Neuronal stem cell (in vitro differentiated cells): ENCODE data around the gene HNRNPA1L2.
"Not testable (repeated sequence)": the region's sequence is repeated elsewhere in the genome, so short reads cannot be mapped to it uniquely, and the experiment has no call there.

Experiments
- DNase-seq: peaks from one replicate; pipeline ENCODE4 v3.0.0-alpha.2; 2013; ENCODE audit warnings: low spot score
- H2AFZ ChIP-seq: one replicate; pipeline ENCODE4 v1.6.1; 2013; ENCODE audit warnings: mild to moderate bottlenecking, low read length, inconsistent platforms
- H2AK5ac ChIP-seq: 2 replicates; pipeline ENCODE4 v1.6.1; 2013; ENCODE audit warnings: low read depth, mild to moderate bottlenecking, inconsistent platforms, low read length, moderate library complexity, mixed read lengths
- H2BK120ac ChIP-seq: 2 replicates; pipeline ENCODE4 v1.6.1; 2013; ENCODE audit warnings: low read depth, mild to moderate bottlenecking, inconsistent platforms, low read length, moderate library complexity, mixed read lengths
- H2BK12ac ChIP-seq: one replicate; pipeline ENCODE4 v1.6.1; 2013; ENCODE audit warnings: low read length, inconsistent platforms
- H2BK15ac ChIP-seq: 2 replicates; pipeline ENCODE4 v1.6.1; 2013; ENCODE audit warnings: mild to moderate bottlenecking, low read length, inconsistent platforms, mixed read lengths
- H2BK5ac ChIP-seq: one replicate; pipeline ENCODE4 v1.6.1; 2013; ENCODE audit warnings: inconsistent platforms, mild to moderate bottlenecking, low read length, moderate library complexity
- H3K14ac ChIP-seq: one replicate; pipeline ENCODE4 v1.6.1; 2013; ENCODE audit warnings: low read length, inconsistent platforms
- H3K18ac ChIP-seq: 2 replicates; pipeline ENCODE4 v1.6.1; 2013; ENCODE audit warnings: low read length, inconsistent platforms
- H3K23ac ChIP-seq: 2 replicates; pipeline ENCODE4 v1.6.1; 2013; ENCODE audit warnings: low read depth, mild to moderate bottlenecking, mixed read lengths, low read length, inconsistent platforms; ENCODE audit not compliant: poor library complexity
- H3K27ac ChIP-seq: replicated peaks from 3 replicates; pipeline ENCODE4 v1.5.1; 2013; ENCODE audit warnings: low read length, inconsistent platforms
- H3K27me3 ChIP-seq, 3 experiments: 2 replicates each; pipeline ENCODE4 v1.6.1; 2013; ENCODE audit warnings: low read length in 3 of 3, mild to moderate bottlenecking in 2 of 3, inconsistent platforms in 1 of 3, low read depth in 1 of 3, mixed read lengths in 1 of 3, moderate library complexity in 1 of 3; ENCODE audit not compliant: control insufficient read depth in 3 of 3, insufficient read depth in 3 of 3
- H3K36me3 ChIP-seq, 2 donors: replicated peaks in 1 of 2; 2 replicates each; pipeline ENCODE4 v1.6.1; 2013; ENCODE audit warnings: low read length in 2 of 2; ENCODE audit not compliant: control insufficient read depth in 2 of 2, insufficient read depth in 2 of 2
- H3K4ac ChIP-seq: 2 replicates; pipeline ENCODE4 v1.6.1; 2013; ENCODE audit warnings: inconsistent platforms, mild to moderate bottlenecking, low read length, moderate library complexity
- H3K4me1 ChIP-seq, 2 donors: 1 replicate in 1 of 2; 2 replicates in 1 of 2; pipeline ENCODE4 v1.6.1; 2013; ENCODE audit warnings: low read length in 2 of 2, low read depth in 1 of 2; ENCODE audit not compliant: control insufficient read depth in 2 of 2, insufficient read depth in 1 of 2
- H3K4me2 ChIP-seq: one replicate; pipeline ENCODE4 v1.6.1; 2013; ENCODE audit warnings: mild to moderate bottlenecking, low read length, inconsistent platforms; ENCODE audit not compliant: insufficient read depth, poor library complexity, severe bottlenecking
- H3K4me3 ChIP-seq, 2 donors: 2 replicates each; pipeline ENCODE4 v1.5.1; 2013; ENCODE audit warnings: low read length in 2 of 2, mild to moderate bottlenecking in 2 of 2, inconsistent platforms in 1 of 2, moderate library complexity in 1 of 2
- H3K79me1 ChIP-seq: one replicate; pipeline ENCODE4 v1.6.1; 2013; ENCODE audit warnings: low read depth, mild to moderate bottlenecking, inconsistent platforms, low read length, moderate library complexity
- H3K9ac ChIP-seq: one replicate; pipeline ENCODE4 v1.6.1; 2013; ENCODE audit warnings: mild to moderate bottlenecking, low read depth, low read length, inconsistent platforms; ENCODE audit not compliant: poor library complexity
- H3K9me3 ChIP-seq, 2 donors: replicated peaks in 1 of 2; 2 replicates each; pipeline versions ENCODE3 to v1.6.1; 2013; ENCODE audit warnings: low read length in 2 of 2, mild to moderate bottlenecking in 2 of 2, inconsistent platforms in 1 of 2, low read depth in 1 of 2, mixed read lengths in 1 of 2, moderate library complexity in 1 of 2; ENCODE audit not compliant: control insufficient read depth in 2 of 2, insufficient read depth in 1 of 2
- H4K8ac ChIP-seq: one replicate; pipeline ENCODE4 v1.6.1; 2013; ENCODE audit warnings: low read depth, mild to moderate bottlenecking, inconsistent platforms, low read length, moderate library complexity
- H4K91ac ChIP-seq: one replicate; pipeline ENCODE4 v1.6.1; 2013; ENCODE audit warnings: low read length, low read depth, mild to moderate bottlenecking, inconsistent platforms; ENCODE audit not compliant: poor library complexity
- WGBS, 2 donors: extraction: QIAGEN DNeasy Blood & Tissue Kit; methylation state at CpG; one replicate each; pipeline ENCODE4 v1.1.7; 2013; ENCODE audit warnings: missing lambda C conversion rate in 2 of 2, mixed read lengths in 1 of 2; ENCODE audit not compliant: insufficient read length in 2 of 2, insufficient replicate concordance in 1 of 2; ENCODE audit errors: extremely low coverage in 2 of 2; 5-methylcytosine and 5-hydroxymethylcytosine counted together

Gene HNRNPA1L2

DNA sequence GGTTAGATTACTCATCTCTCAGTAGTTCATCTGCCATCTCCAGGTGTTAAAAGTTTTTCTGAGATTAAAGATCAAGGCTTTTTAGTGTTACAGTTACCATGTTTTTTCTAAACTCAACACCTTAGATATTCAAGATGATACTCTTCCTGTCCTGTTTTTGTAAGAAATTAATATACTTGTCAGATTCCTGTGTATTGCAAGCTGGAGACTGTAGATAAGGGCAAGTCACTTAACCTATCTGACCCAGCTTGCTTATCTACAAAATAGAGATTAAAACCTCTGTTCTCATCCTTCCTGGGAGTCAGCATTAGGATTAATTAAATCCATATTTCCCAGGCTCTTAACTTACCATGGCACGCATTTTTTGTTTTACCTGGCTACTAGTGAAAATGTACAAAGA lies 35.6 kb downstream of the HNRNPA1L2 start:
- H2AK5ac ChIP-seq, result no peak overlapping the region
- no peak overlapping the region for H3K4ac ChIP-seq
- no peak overlapping the region for H2AFZ ChIP-seq
- no peak overlapping the region for H3K9ac ChIP-seq
- H2BK5ac ChIP-seq, result no peak overlapping the region
- H3K79me1 ChIP-seq, result peaks cover 2% of the 10 kb centered on the region
- H3K18ac ChIP-seq, result no peak overlapping the region
- no peak overlapping the region for H2BK15ac ChIP-seq
- H3K23ac ChIP-seq, result no peak overlapping the region
- H3K27ac ChIP-seq, result no peak overlapping the region
- no peaks in the 10 kb centered on the region for H3K9me3 ChIP-seq
- H2BK120ac ChIP-seq, result no peak overlapping the region
- WGBS, 2 donors, result no CpG with 5 or more reads among the region's 1 CpG
- H3K4me1 ChIP-seq, result no peaks in the 10 kb centered on the region
- H4K91ac ChIP-seq, result no peak overlapping the region
- H3K27me3 ChIP-seq, result no peaks in the 10 kb centered on the region
- no peak overlapping the region for H2BK12ac ChIP-seq
- no peak overlapping the region for H4K8ac ChIP-seq
- H3K36me3 ChIP-seq, result peaks cover 4 to 96% of the 10 kb centered on the region in 2 donors
- no peak overlapping the region for H3K4me2 ChIP-seq
- no peak overlapping the region for H3K4me3 ChIP-seq
- H3K14ac ChIP-seq, result no peak overlapping the region
- no peak for DNase-seq

DNA sequence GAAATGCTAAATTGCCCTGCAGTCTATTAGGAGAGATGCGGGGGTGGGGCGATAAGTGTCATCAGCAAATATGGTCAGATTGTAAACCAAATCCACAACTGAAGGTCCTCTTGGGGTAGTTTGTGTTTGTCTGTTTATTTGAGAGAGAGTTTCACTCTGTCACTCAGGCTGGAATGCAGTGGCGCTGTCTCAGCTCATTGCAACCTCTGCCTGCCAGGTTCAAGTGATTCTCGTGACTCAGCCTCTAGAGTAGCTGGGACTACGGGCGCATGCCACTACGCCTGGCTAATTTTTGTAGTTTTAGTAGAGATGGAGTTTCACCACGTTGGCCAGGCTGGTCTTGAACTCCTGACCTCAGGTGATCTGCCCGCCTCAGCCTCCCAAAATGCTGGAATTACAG lies 43.6 kb downstream of the HNRNPA1L2 start:
- not testable (repeated sequence) for H3K4me3 ChIP-seq, H3K18ac ChIP-seq, H2BK5ac ChIP-seq, H3K27me3 ChIP-seq, H3K79me1 ChIP-seq, H2AK5ac ChIP-seq, DNase-seq, H2BK120ac ChIP-seq, H2BK12ac ChIP-seq, H3K14ac ChIP-seq, H3K9ac ChIP-seq, H4K91ac ChIP-seq, H3K4me2 ChIP-seq, H2BK15ac ChIP-seq, H4K8ac ChIP-seq, H3K4ac ChIP-seq, H3K9me3 ChIP-seq, H3K27ac ChIP-seq, H3K4me1 ChIP-seq, H2AFZ ChIP-seq, H3K23ac ChIP-seq
- H3K36me3 ChIP-seq, result peaks cover 10 to 97% of the 10 kb centered on the region in 2 donors
- WGBS, 2 donors, result no CpG with 5 or more reads among the region's 9 CpGs

DNA sequence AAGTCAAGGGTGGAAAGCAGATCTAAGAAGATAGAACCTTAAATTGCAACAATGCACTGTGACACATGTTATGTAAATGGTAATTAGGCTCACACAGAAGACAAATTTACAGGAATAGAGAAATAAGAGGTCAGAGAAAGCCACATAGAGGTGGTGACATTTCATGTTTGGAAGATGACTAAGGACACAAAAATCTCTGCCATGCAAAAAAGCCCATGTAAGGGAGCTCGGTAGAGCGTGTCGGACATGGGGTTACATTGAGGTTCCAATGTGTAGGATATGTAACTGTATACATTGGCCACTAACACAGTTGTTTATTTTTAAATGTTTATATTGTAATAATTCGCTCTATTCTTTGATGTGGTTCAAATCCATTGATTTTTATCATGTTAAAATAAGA lies 44.1 kb downstream of the HNRNPA1L2 start:
- Histone ChIP-seq H3K27me3 (no peaks in the 10 kb centered on the region), H3K9me3 (no peaks in the 10 kb centered on the region), H3K4me1 (no peaks in the 10 kb centered on the region), H3K27ac (no peak overlapping the region), H3K36me3 (peaks cover 10 to 97% of the 10 kb centered on the region in 2 donors), H3K14ac (no peak overlapping the region), H3K4me3 (no peak overlapping the region), H3K4ac (no peak overlapping the region), H2AFZ (no peak overlapping the region), H2AK5ac (no peak overlapping the region), H2BK12ac (no peak overlapping the region), H4K8ac (no peak overlapping the region), H2BK120ac (no peak overlapping the region), H3K18ac (no peak overlapping the region), H4K91ac (no peak overlapping the region), H3K4me2 (no peak overlapping the region), H2BK5ac (no peak overlapping the region), H3K9ac (no peak overlapping the region), H3K79me1 (no peaks in the 10 kb centered on the region), H2BK15ac (no peak overlapping the region), H3K23ac (no peak overlapping the region)
- no peak for DNase-seq
- no CpG with 5 or more reads among the region's 4 CpGs for WGBS, 2 donors
